IMR-90 (cell line): ENCODE results near the gene CCDC88C. TPM values are rescaled to one million over a fixed set of nuclear protein-coding genes. Genes with fewer than 3 reads are reported as not detected.

ENCODE experiments used
- ATAC-seq: fragments of 200-7000 bp; cut with Tn5 transposase; 2 replicates; pipeline ENCODE4 v1.9.1; 2020; ENCODE audit warnings: low read depth, mild to moderate bottlenecking, moderate library complexity
- BruUV-seq: library from RNA; stranded (reverse); fragments of 400-500 nt; replicated peaks from 2 replicates; lab custom pipeline; 2021; lab: Mats Ljungman, UMichigan
- CTCF ChIA-PET: fragments of 300-600 bp; formaldehyde crosslinking; extraction: SDS; loops from one replicate; lab custom pipeline; 2021; ENCODE audit warnings: antibody characterized with exemption; lab: Yijun Ruan, JAX
- POLR2A ChIA-PET: fragments of 300-600 bp; sonication (Branson Sonifier 250); formaldehyde crosslinking; loops from one replicate; lab custom pipeline; 2022; ENCODE audit warnings: antibody characterized with exemption; ENCODE audit not compliant: unreplicated experiment; lab: Charles Lee
- DNase-seq: peaks from one replicate; pipeline ENCODE4 v3.0.0; 2013
- H2AFZ ChIP-seq: replicated peaks from 2 replicates; pipeline ENCODE3; 2013; ENCODE audit warnings: low read length, mild to moderate bottlenecking; ENCODE audit not compliant: poor library complexity
- H2AK5ac ChIP-seq: 2 replicates; pipeline ENCODE4 v1.6.1; 2013; ENCODE audit warnings: low read depth, low read length, inconsistent platforms
- H2AK9ac ChIP-seq: replicated peaks from 2 replicates; pipeline ENCODE3; 2013; ENCODE audit warnings: mild to moderate bottlenecking, low read depth, low read length, moderate library complexity; ENCODE audit not compliant: poor library complexity
- H2BK120ac ChIP-seq: 2 replicates; pipeline ENCODE4 v1.6.1; 2013; ENCODE audit warnings: low read depth, low read length, inconsistent platforms
- H2BK15ac ChIP-seq: 3 replicates; pipeline ENCODE4 v1.6.1; 2013; ENCODE audit warnings: low read depth, low read length, inconsistent platforms
- H2BK20ac ChIP-seq: 2 replicates; pipeline ENCODE4 v1.6.1; 2013; ENCODE audit warnings: low read depth, mild to moderate bottlenecking, inconsistent platforms, low read length, moderate library complexity
- H2BK5ac ChIP-seq: 2 replicates; pipeline ENCODE4 v1.6.1; 2013; ENCODE audit warnings: mild to moderate bottlenecking, low read depth, low read length, inconsistent platforms; ENCODE audit not compliant: poor library complexity, severe bottlenecking
- H3K14ac ChIP-seq: replicated peaks from 2 replicates; pipeline ENCODE4 v1.6.1; 2013; ENCODE audit warnings: low read depth, low read length, inconsistent platforms
- H3K18ac ChIP-seq: 2 replicates; pipeline ENCODE4 v1.6.1; 2013; ENCODE audit warnings: low read depth, low read length, control low read depth
- H3K23ac ChIP-seq: 2 replicates; pipeline ENCODE4 v1.6.1; 2013; ENCODE audit warnings: low read depth, low read length, inconsistent platforms
- H3K27ac ChIP-seq: 2 replicates; pipeline ENCODE4 v1.5.1; 2013; ENCODE audit warnings: mild to moderate bottlenecking, control low read depth, low read length; ENCODE audit not compliant: insufficient read depth
- H3K27me3 ChIP-seq: 2 replicates; pipeline ENCODE4 v1.6.1; 2013; ENCODE audit warnings: low read length; ENCODE audit not compliant: control insufficient read depth, insufficient read depth
- H3K36me3 ChIP-seq: 2 replicates; pipeline ENCODE4 v1.6.1; 2013; ENCODE audit warnings: low read length, mixed read lengths; ENCODE audit not compliant: control insufficient read depth, insufficient read depth
- H3K4ac ChIP-seq: 2 replicates; pipeline ENCODE4 v1.6.1; 2013; ENCODE audit warnings: low read depth, low read length, inconsistent platforms
- H3K4me1 ChIP-seq: 2 replicates; pipeline ENCODE4 v1.6.1; 2013; ENCODE audit warnings: low read length, mixed read lengths; ENCODE audit not compliant: control insufficient read depth, insufficient read depth
- H3K4me2 ChIP-seq: 2 replicates; pipeline ENCODE4 v1.6.1; 2013; ENCODE audit warnings: low read depth, mild to moderate bottlenecking, control low read depth, low read length, moderate library complexity
- H3K4me3 ChIP-seq: 2 replicates; pipeline ENCODE4 v1.5.1; 2013; ENCODE audit warnings: low read depth, mild to moderate bottlenecking, control low read depth, low read length, moderate library complexity; ENCODE audit not compliant: insufficient read depth
- H3K56ac ChIP-seq: 2 replicates; pipeline ENCODE4 v1.6.1; 2013; ENCODE audit warnings: low read length, inconsistent platforms; ENCODE audit not compliant: insufficient read depth; ENCODE audit errors: extremely low read depth
- H3K79me1 ChIP-seq, 2 experiments: 2 replicates each; pipeline ENCODE4 v1.6.1; 2013; ENCODE audit warnings: low read length in 2 of 2, inconsistent platforms in 1 of 2, low read depth in 1 of 2
- H3K9ac ChIP-seq: 2 replicates; pipeline ENCODE4 v1.6.1; 2013; ENCODE audit warnings: low read depth, low read length, control low read depth
- H3K9me1 ChIP-seq: 2 replicates; pipeline ENCODE4 v1.6.1; 2013; ENCODE audit warnings: low read length, inconsistent platforms; ENCODE audit not compliant: insufficient read depth
- H3K9me3 ChIP-seq: 2 replicates; pipeline ENCODE4 v1.6.1; 2013; ENCODE audit warnings: low read length; ENCODE audit not compliant: control insufficient read depth, insufficient read depth
- H4K20me1 ChIP-seq: 2 replicates; pipeline ENCODE4 v1.6.1; 2013; ENCODE audit warnings: low read length, inconsistent platforms; ENCODE audit not compliant: insufficient read depth
- H4K5ac ChIP-seq: 2 replicates; pipeline ENCODE4 v1.6.1; 2013; ENCODE audit warnings: mild to moderate bottlenecking, low read depth, low read length, control low read depth
- H4K8ac ChIP-seq, 2 experiments: 2 replicates each; pipeline ENCODE4 v1.6.1; 2013; ENCODE audit warnings: low read depth in 2 of 2, low read length in 2 of 2, control low read depth in 1 of 2, inconsistent platforms in 1 of 2
- H4K91ac ChIP-seq: 2 replicates; pipeline ENCODE4 v1.6.1; 2013; ENCODE audit warnings: low read depth, low read length, inconsistent platforms; ENCODE audit not compliant: insufficient read depth
- BHLHE40 ChIP-seq: fragments of 150-350 bp; IDR thresholded peaks from 2 replicates; pipeline ENCODE4 v1.6.1; 2016; ENCODE audit warnings: mild to moderate bottlenecking, low read depth, low read length
- CEBPB ChIP-seq: IDR thresholded peaks from 2 replicates; pipeline ENCODE4 v1.6.1; 2012; ENCODE audit warnings: low read depth, low read length, improper control_type of control experiment
- CHD1 ChIP-seq: IDR thresholded peaks from 2 replicates; pipeline ENCODE4 v1.6.1; 2012; ENCODE audit warnings: low read depth, low read length, improper control_type of control experiment
- CTCF ChIP-seq: conservative IDR thresholded peaks from 2 replicates; pipeline ENCODE4 v1.5.1; 2012; ENCODE audit warnings: mild to moderate bottlenecking, low read depth, low read length, improper control_type of control experiment
- RAD21 ChIP-seq: IDR thresholded peaks from 2 replicates; pipeline ENCODE4 v1.6.1; 2012; ENCODE audit warnings: low read length, improper control_type of control experiment
- RCOR1 ChIP-seq: IDR thresholded peaks from 2 replicates; pipeline ENCODE4 v1.6.1; 2012; ENCODE audit warnings: mild to moderate bottlenecking, low read length, improper control_type of control experiment; ENCODE audit not compliant: insufficient replicate concordance
- RFX5 ChIP-seq: IDR thresholded peaks from 2 replicates; pipeline ENCODE4 v1.8.0; 2012; ENCODE audit warnings: low read depth, mild to moderate bottlenecking, low read length, moderate library complexity
- SMC3 ChIP-seq: fragments of 150-350 bp; IDR thresholded peaks from 2 replicates; pipeline ENCODE4 v1.6.1; 2016; ENCODE audit warnings: low read depth, mild to moderate bottlenecking, antibody characterized with exemption, low read length, moderate library complexity
- USF2 ChIP-seq: fragments of 150-350 bp; IDR thresholded peaks from 2 replicates; pipeline ENCODE4 v1.6.1; 2017; ENCODE audit warnings: mild to moderate bottlenecking, antibody characterized with exemption, low read length, low read depth
- WGBS, 2 experiments: methylation state at CpG; one replicate each; pipeline versions ENCODE4 v1.1.5 to v1.1.7; 2013; ENCODE audit warnings: missing lambda C conversion rate in 2 of 2; ENCODE audit not compliant: insufficient read length in 1 of 2; ENCODE audit errors: extremely low coverage in 2 of 2; 5-methylcytosine and 5-hydroxymethylcytosine counted together
- dilution Hi-C: fragments of 300-500 bp; cut with HindIII; formaldehyde crosslinking; loops from one replicate; pipeline ENCODE4 v1.14.3; 2018; ENCODE audit warnings: low sequenced_read_pairs; ENCODE audit not compliant: unreplicated experiment
- in situ Hi-C: fragments of 300-500 bp; cut with MboI; formaldehyde crosslinking; loops from 3 replicates; pipeline ENCODE4 v1.14.3; 2019; ENCODE audit warnings: low sequenced_read_pairs, inconsistent platforms, mixed read lengths
- intact Hi-C: fragments of 100-400 bp; cut with micrococcal nuclease; formaldehyde crosslinking; loops from 2 replicates; pipeline ENCODE4 v1.10.0; 2022
- polyA plus RNA-seq, 3 experiments: library from polyadenylated mRNA; depleted of rRNA; stranded (reverse); fragments of >200 nt; gene quantifications; 2 replicates each; pipeline ENCODE4 v1.2.3, GENCODE V29; 2012; ENCODE audit warnings: low replicate concordance in 1 of 3
- total RNA-seq: library from RNA; depleted of rRNA; stranded (reverse); fragments of >200 nt; gene quantifications from 2 replicates; pipeline ENCODE4 v1.2.3, GENCODE V29; 2012
- TF ChIP-seq, protein P1 (sequence below): fragments of 150-350 bp; IDR thresholded peaks from 2 replicates; pipeline ENCODE4 v1.6.1; 2016; ENCODE audit warnings: low read depth, mild to moderate bottlenecking, low read length, moderate library complexity, borderline replicate concordance

CCDC88C gene
- total and polyA plus RNA-seq, 2 of the 4 experiments (the other 2 are of a cell fraction), result 0.17 to 0.18 TPM

DNA sequence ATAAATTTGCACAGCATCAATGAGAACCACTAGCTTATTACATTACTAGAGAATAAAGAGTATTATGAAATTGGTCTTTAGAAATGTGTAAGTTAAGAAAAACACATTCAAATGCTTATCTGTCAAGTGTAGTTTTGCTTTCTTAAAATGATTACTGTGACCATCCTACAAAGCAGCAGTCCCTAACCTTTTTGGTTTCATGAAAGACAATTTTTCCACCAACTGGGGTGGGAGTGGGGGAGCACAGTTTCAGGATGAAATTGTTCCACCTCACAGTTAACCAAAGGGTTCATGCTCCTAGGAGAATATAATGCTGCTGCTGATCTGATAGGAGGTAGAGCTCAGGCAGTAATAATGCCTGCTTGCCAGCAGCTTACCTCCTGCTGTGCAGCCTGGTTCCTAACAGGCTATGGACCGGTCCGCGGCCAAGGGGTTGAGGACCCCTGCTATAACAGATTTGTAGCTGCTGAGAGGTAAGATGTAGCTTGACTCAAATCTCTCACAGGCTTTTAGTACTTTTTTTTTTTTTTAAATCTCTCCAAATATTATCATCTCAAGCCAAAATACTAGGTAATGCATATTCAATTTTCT, 47.1 kb upstream of the CCDC88C start:
- H3K4me2 ChIP-seq, result no peak overlapping the region
- H3K18ac ChIP-seq, result no peak overlapping the region
- H3K9me3 ChIP-seq, result no peaks in the 10 kb centered on the region
- no CpG with 5 or more reads among the region's 3 CpGs for WGBS, 2 experiments
- no peak overlapping the region for H2AK5ac ChIP-seq
- H3K56ac ChIP-seq, result no peak overlapping the region
- no peak overlapping the region for H2AFZ ChIP-seq
- no peak overlapping the region for H4K91ac ChIP-seq
- H3K9me1 ChIP-seq, result no peaks in the 10 kb centered on the region
- H4K8ac ChIP-seq, result no peak overlapping the region
- no peak overlapping the region for H2BK120ac ChIP-seq
- H2BK15ac ChIP-seq, result no peak overlapping the region
- no peak overlapping the region for H3K14ac ChIP-seq
- peaks cover 3% of the 10 kb centered on the region; the same call in 1 of the 2 replicates for H4K20me1 ChIP-seq
- CTCF ChIA-PET, result no interaction called here
- dilution Hi-C loops, result no loop called here
- H3K79me1 ChIP-seq, result peaks cover 10 to 12% of the 10 kb centered on the region in 2 experiments; a peak in 3 of 4 replicates
- H3K4me3 ChIP-seq, result no peak overlapping the region
- H3K27me3 ChIP-seq, result no peaks in the 10 kb centered on the region
- H2BK5ac ChIP-seq, result no peak overlapping the region
- H3K23ac ChIP-seq, result no peak overlapping the region
- intact Hi-C loops, result no loop called here
- no peak overlapping the region for H3K9ac ChIP-seq
- peaks cover 2% of the 10 kb centered on the region; the same call in 1 of the 2 replicates for H3K4me1 ChIP-seq
- TF ChIP-seq RCOR1, result no peak
- no peak for TF ChIP-seq SMC3
- TF ChIP-seq USF2, result no peak
- TF ChIP-seq, protein P1, sequence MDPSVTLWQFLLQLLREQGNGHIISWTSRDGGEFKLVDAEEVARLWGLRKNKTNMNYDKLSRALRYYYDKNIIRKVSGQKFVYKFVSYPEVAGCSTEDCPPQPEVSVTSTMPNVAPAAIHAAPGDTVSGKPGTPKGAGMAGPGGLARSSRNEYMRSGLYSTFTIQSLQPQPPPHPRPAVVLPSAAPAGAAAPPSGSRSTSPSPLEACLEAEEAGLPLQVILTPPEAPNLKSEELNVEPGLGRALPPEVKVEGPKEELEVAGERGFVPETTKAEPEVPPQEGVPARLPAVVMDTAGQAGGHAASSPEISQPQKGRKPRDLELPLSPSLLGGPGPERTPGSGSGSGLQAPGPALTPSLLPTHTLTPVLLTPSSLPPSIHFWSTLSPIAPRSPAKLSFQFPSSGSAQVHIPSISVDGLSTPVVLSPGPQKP, result no peak
- TF ChIP-seq RAD21, result no peak
- no peak for TF ChIP-seq CEBPB
- TF ChIP-seq BHLHE40, result no peak
- no peak for TF ChIP-seq CHD1
- no peak for TF ChIP-seq CTCF
- no peak for TF ChIP-seq RFX5
- no peak overlapping the region for H3K27ac ChIP-seq
- DNase-seq, result no peak
- POLR2A ChIA-PET, result no interaction called here
- H4K5ac ChIP-seq, result no peak overlapping the region
- in situ Hi-C loops, result no loop called here
- no peak overlapping the region for H3K4ac ChIP-seq
- no peak overlapping the region for H2BK20ac ChIP-seq
- BruUV-seq, result no TSS peak
- H2AK9ac ChIP-seq, result no peak overlapping the region
- H3K36me3 ChIP-seq, result peaks cover 39% of the 10 kb centered on the region
- ATAC-seq, result no peak
